Hematopoietic multipotent progenitor cell treated with erythropoietin and hydrocortisone succinate and interleukin-3 and kit ligand, for 6 days (in vitro differentiated cells): ENCODE data around the gene CA12.

Experiments used
- DNase-seq: peaks from one replicate; pipeline ENCODE4 v3.0.0-alpha.2; 2015

CA12 gene

DNA sequence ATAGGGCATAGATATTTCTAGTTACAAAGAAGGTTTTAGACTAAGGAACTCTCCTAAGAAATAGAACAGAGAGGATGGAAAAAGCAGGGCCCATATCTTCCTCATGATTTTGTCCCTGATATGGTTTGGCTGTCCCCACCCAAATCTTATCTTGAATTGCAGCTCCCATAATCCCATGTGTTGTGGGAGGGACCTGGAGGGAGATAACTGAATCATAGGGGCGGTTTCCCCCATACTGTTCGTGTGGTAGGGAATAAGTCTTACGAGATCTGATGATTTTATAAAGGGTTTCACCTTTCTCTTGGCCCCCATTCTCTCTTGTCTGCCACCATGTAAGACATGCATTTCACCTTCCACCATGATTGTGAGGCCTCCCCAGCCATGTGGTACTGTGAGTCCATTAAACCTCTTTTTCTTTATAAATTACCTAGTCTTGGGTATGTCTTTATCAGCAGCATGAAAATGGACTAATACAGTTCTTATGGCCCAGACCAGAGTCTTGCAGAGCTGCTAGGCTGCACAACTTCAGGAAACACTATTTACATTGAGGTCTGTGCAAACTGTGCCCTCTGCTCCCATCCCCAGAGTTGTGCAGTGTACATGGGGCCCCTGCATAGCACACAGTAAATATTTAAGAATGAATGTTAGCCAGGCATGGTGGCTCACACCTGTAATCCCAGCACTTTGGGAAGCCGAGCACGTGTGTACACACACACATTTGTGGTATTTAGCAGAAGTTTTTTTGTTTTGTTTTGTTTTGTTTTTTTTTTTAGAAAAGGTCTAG lies 20.3 kb upstream of the CA12 start:
- no peak for DNase-seq

DNA sequence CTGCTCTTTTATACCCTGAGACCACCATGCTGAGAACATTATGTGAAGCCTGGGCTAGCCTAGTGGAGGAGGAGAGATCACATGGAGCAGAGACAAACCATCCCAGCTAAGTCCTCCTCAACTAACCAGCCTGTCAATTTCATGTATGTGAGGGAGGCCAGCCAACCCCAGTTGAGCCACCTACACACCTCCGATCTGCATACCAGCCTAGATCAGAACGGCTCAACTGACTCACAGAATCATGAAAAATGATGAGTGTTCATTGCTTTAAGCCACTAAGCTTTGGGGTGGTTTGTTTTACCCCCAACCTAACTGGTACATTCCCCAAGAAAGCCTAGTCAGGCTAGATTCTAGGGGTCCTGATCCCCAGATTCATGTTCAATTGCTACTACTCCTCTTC lies 19.4 kb upstream of the CA12 start:
- DNase-seq, result no peak

DNA sequence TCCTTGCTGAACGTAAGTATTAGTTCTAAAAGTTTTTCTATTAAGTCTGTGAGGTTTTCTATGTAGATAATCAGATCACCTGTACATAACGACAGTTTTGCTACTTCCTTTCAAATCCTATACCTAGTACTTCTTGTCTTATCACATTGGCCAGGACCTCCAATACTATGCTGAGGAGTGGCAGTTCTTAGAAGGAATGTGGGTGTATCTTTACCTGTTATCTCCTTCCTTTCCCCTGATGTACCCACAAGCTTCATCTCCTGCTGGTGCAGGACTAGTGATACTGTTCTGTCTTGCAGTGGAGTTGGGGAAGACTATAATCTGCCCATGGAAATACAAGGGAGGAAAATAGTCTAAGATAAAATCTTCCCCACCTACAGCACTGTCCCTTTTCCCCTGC lies 16.8 kb upstream of the CA12 start:
- DNase-seq, result no peak

- DNase-seq, result no peak
These were observed 14.7 kb upstream of the CA12 start for GRCh38 chr15:63396152-63396928.

DNA sequence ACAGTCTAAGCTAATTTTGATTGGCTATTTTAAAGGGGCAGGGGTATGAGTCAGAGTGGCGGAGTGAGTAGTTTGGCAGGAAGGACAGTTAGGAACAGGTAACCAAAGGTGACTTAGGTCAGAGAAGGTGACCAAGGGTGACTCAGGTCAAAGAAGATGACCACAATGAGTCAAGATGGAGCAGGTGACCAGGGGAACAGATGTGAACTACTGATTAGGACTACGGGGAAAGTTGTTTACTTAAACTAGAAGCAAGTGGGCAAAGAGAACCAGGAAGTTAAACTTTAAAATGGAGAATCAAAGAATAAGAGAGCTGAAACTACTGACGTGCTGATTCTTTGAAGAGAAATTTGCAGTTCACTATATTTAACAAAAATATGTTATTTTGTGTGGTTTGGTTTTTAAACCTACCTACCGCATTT lies 14.1 kb upstream of the CA12 start:
- no peak for DNase-seq

DNA sequence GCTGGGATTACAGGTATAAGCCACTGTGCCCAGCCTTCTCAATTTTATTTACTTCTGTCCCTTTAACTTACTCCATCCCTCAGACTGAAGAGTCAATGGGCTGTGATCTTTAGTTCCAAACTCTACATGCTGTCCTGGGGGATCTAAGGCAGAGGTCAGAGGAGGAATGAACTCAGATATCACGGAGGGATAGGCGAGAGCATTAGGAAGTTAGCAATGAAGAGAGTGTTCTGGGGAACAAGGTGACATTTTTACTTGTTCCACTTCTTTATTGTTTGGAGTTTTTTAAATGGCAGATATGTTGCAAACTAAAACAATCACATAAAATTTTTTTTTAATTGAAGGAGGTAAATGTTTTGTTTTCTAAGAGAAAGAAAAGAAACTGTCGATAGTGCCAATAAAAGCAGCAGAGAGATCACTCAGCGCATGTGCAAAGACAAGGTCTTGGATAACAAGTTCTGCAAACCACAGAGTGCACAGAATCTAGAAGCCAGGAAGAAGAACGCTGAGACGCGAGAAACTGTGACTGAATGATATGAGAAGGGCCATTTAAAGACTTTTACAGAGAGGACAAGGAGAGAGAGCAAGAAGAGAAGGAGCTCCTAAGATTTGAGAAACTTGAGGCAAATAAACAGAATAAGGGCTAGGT lies 10.8 kb upstream of the CA12 start:
- DNase-seq, result peak; percentile 81

DNA sequence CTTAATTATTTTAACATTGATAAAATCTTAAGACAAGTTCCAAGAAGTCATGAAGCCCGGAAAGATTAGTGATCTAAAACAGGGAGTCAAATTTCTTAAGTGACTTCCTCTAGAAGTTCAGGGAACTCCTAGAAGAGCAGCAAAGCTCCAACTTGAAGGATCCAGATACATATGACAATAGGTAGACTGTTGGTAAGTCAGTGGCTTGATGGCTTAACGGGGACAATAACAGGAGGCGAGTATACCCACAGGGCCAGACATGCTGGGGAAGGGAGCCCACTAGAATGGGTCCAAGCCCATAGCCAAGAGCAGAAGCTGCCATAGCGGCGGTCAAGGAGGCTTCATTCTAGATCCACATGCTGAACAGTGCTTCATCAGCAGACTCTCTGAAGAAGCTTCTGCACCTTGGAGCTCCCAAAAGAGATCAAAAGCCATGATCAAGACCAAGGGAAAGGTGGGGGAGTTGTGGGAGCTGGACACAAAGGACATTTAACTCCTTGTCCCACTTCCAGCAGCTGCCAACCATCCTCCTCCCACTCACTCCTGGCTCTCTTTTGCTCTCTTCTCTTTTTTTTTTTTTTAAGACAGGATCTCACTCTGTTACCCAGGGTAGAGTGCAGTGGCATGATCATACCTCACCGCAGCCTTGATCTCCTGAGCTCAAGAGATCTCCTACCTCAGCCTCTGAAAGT lies 10.2 kb upstream of the CA12 start:
- no peak for DNase-seq

GRCh38 chr15:63390689-63391088 lies 9.0 kb upstream of the CA12 start:
- DNase-seq, result no peak

DNA sequence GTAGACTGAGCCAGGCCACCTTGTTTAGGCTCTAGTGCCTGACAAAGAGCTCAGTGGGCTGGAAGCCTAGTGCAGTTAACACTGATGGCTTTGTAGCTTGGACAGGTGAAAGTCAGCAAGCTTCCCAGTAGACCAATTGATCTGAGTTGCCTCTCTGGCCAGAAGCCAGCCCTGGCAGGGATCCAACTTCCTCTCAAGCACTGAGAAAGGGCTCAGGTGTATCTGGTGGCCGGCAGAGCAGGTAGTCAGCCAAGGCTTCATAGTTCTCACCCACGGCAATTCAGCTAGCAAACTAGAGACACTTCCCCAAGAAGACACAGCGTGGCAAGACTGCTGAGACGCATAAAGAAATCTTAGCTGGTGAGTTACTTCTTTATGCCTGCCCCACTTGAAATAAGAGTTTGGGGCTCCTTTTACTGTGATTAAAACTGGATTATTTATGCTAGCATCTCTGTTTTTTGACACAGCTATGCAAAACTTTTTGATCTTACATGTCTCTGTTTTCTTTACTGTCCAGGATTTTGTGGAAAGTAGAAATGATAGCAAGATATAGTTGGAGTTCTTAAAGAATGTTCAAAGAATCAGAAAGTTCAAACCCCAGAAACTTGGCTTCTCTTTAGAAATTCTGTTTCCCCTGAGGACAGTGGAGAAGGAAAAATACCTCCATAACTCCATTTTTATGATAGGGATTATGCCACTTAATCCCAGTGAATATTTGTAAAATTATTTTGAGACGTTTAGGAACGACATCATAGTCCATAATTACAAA lies 8.4 kb upstream of the CA12 start:
- DNase-seq, result no peak

- no peak for DNase-seq
These were observed 6.9 kb upstream of the CA12 start for GRCh38 chr15:63388511-63388910.

GRCh38 chr15:63387748-63388493 lies 6.3 kb upstream of the CA12 start:
- DNase-seq, result no peak

DNA sequence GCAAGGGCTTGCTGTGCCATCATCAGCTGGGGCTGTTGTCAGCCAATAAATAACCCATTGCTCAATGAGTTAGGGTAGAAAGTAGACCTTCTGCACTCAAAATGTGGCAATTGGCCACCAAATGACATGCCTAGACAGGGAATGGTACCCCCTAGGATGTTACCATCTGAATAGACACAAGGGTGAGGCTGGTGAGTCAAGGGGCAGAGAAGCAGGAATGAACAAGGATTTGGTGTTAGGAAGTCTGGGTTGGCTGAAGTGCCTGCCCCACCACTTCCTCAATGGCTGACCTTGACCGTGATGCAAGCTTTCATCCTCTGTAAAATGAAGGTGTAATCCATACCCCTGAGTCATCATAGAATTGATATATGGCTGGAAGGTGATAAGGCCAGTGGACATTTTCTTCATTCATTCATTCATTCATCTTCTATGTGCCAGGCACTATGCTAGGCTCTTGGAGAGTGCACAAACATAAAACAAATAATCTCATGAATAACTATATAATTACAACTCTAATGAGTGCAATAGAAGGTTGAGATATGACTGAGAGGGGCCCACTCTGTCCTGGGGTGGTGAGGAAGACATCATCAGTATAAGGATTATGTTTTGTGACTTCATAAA lies 4.4 kb upstream of the CA12 start:
- no peak for DNase-seq

GRCh38 chr15:63384906-63385305 lies 3.3 kb upstream of the CA12 start:
- no peak for DNase-seq

DNA sequence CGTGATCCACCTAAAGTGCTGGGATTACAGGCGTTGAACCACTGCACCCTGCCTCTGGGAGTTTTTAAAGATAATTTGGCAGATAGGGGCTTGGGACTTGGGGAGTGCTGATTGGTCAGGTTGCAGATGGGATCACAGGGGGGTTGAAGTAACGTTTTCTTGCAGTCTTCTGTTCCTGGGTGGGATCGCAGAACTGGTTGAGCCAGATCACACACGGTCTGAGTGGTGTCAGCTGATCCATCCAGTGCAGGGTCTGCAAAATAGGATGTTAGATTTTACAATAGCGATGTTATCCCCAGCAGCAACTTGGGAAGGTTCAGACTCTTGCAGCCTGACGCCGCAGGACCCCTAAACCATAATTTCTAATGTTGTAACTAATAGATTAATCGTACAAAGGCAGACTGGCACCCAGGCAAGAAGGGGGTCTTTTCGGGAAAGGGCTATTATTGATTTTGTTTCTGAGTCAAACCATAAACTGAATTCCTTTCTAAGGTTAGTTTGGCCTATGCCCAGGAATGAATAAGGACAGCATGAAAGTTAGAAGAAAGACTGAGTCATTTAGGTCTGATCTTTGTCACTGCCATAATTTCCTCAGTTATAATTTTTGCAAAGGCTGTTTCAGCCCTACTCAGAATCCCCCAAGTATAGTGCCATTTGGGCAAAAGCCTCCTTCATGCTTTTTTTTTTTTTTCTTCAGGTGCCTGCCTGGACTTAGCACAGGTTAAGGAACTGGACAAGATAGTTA lies 1.5 kb upstream of the CA12 start:
- no peak for DNase-seq

GRCh38 chr15:63380808-63381282 lies 801 bp downstream of the CA12 start:
- no peak for DNase-seq

DNA sequence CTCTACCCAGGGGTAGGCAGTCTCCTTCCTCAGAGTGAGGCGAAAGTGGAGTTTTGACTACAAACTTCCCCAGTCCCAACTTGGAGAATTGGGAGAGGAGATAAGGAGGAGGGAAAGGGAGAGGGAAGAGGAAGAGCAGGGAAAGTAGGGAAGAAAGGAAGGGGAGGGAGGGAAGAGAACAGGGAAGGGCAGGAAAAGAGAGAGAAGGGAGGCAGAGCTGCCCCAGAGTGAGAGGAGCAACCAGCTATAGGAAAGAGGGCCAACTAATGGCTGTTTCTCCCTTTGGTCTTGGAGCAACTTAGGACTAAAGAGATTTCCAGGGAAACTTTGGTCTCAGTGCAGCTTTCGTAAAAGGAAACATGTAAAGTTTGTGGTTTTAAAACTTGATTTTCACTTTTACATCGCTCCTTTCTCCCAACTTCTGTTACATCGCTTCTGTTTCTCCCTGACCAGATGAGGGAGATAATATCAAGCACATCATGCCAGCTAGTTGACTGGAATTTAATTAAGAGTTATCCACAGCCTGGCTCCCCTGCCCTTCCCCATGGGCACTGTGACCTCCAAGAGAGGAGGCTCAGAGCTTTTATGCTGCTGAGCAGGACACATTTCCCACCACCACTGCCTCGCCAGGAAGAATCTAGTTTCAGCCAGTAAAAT lies 1.4 kb downstream of the CA12 start:
- DNase-seq, result no peak

DNA sequence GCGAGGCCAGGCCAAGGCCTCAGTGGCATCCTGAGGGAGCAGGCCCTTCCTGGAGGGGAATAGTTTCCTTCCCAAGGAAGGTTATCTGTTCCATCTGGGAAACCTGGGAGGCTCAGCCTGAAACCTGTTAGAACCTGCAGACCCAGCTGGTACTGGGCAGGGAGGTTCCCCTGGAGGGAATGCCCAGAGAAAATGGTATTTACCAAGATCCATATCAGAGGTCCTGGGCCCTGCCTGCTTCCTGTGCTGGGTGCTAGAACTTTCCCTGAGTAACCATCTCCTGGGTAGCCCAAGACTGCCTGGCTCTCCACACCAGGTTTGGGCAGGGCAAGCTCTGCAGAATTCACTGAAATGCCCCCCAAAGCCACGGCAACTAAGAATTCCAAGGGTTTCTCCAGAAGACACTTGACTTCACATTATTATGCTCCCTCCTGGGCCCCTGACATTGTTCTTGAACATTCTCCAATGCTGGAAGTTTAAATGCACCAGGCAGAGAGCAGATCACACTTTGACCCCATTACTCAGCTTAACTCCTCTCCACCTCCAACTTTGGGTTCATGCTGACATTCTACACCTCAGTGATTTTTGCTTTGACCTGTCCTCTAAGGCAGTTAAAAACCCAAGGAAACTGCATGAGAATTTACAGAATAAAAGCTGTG lies 2.0 kb downstream of the CA12 start:
- DNase-seq, result no peak

GRCh38 chr15:63378946-63379345 lies 2.7 kb downstream of the CA12 start:
- DNase-seq, result no peak
